Activated T-cell treated with anti-CD3 and anti-CD28 coated beads, Interleukin-2, amount 50 U/mL, for 24 hours (primary cell): ENCODE measurements around the gene P3H3.

Experiments
- DNase-seq: peaks from one replicate; pipeline ENCODE4 v3.0.0-alpha.2; 2020
- H3K27ac Mint-ChIP-seq: 2 replicates; pipeline ENCODE4 v1.8.0; 2020; ENCODE audit warnings: mild to moderate bottlenecking, mixed read lengths
- H3K27me3 Mint-ChIP-seq: 2 replicates; pipeline ENCODE4 v1.8.0; 2020; ENCODE audit warnings: mixed read lengths
- H3K36me3 Mint-ChIP-seq: 2 replicates; pipeline ENCODE4 v1.8.0; 2020; ENCODE audit warnings: low read depth, mixed read lengths
- H3K4me1 Mint-ChIP-seq: 2 replicates; pipeline ENCODE4 v1.8.0; 2020; ENCODE audit warnings: low read depth, mixed read lengths
- H3K4me3 Mint-ChIP-seq: 2 replicates; pipeline ENCODE4 v1.8.0; 2020; ENCODE audit warnings: mild to moderate bottlenecking, moderate library complexity, mixed read lengths
- H3K9me3 Mint-ChIP-seq: 2 replicates; pipeline ENCODE4 v1.8.0; 2020; ENCODE audit warnings: mixed read lengths

Gene P3H3

DNA sequence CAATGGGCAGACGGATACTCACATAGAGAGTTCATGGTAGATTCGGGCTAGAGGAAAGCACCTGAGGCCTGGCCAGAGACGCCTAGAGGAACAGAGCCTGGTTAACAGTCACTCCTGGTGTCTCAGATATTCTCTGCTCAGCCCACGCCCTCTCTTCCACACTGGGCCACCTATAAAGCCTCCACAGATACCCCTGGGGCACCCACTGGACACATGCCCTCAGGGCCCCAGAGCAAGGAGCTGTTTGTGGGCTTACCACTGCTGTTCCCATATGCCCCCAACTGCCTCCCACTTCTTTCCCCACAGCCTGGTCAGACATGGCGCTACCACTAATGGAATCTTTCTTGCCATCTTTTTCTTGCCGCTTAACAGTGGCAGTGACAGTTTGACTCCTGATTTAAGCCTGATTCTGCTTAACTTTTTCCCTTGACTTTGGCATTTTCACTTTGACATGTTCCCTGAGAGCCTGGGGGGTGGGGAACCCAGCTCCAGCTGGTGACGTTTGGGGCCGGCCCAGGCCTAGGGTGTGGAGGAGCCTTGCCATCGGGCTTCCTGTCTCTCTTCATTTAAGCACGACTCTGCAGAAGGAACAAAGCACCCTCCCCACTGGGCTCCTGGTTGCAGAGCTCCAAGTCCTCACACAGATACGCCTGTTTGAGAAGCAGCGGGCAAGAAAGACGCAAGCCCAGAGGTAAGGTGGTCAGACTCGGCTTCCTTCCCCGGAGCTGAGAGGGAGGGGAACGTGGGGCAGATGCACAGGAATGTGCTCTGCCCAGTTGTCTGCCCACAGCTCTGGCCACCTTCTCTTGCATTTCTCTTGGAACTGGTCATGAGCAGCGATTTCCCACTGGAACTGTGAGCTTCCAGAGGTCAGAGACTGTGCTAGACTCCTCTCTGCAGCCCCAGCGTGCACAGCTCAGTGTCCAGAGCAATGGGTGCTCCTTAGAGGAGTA lies 39.0 kb upstream of the P3H3 start, which contains the start of gene CD4:
TSS of gene CD4 (plus strand) at position 557 of the 953 bp plus-strand sequence. CDS start 10,611 bp downstream, outside the sequence.
- H3K27ac Mint-ChIP-seq = peak within 1 kb of the TSS; percentile 93

DNA sequence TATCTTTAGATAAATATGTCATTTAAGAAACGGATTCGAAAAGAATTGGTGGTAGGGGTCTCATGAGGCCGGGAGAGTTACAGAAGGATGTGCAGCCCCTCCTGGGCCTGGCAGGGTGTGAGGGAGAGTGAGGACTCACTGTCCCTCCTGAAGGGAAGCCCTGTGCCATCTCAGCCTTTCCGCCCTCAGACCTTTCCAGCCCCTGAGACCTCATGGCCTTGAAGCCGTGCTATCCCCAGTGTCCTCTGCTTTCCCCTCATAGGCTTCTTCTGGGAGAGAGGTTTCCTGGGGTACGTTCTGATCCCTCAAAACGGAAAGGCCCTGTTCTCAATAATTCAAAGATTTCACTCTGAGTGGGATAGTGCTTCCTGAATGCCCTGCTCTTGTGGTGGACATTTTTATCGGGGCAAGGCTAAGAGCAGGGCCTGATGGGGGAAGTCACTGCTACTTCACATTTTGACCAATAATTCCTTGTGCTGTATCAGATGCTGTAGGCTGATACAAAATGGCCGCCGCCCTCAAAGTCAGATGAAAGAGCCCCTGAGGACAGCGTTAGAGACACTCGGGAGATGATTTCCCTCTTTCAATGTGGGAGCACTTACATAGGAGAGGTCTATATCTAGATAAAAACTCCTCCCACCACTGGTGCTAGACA lies 37.6 kb upstream of the P3H3 start:
- peaks cover 57% of the 10 kb centered on the region for H3K4me1 Mint-ChIP-seq

More for the DNA sequence above, 39.0 kb upstream of the P3H3 start, which contains the start of gene CD4:
- Mint-ChIP-seq H3K4me3 (peak within 1 kb of the TSS; percentile 90), H3K27me3 (no peaks in the 10 kb centered on the region), H3K9me3 (no peaks in the 10 kb centered on the region), H3K36me3 (peaks cover 42% of the 10 kb centered on the region), H3K4me1 (peaks cover 63% of the 10 kb centered on the region)
- DNase-seq = peak; percentile 82

GRCh38 chr12:6791931-6792520 lies 36.2 kb upstream of the P3H3 start:
- Mint-ChIP-seq H3K27me3 (no peaks in the 10 kb centered on the region), H3K36me3 (peaks cover 69% of the 10 kb centered on the region), H3K9me3 (no peaks in the 10 kb centered on the region), H3K4me1 (peaks cover 58% of the 10 kb centered on the region), H3K27ac (peak overlapping the region; percentile 93), H3K4me3 (peak overlapping the region; percentile 90)
- DNase-seq = peak; percentile 61

More for the DNA sequence above, 37.6 kb upstream of the P3H3 start:
- H3K36me3 Mint-ChIP-seq = peaks cover 56% of the 10 kb centered on the region
- H3K27me3 Mint-ChIP-seq = no peaks in the 10 kb centered on the region
- peak overlapping the region; percentile 93 for H3K27ac Mint-ChIP-seq
- H3K4me3 Mint-ChIP-seq = peak overlapping the region; percentile 90
- H3K9me3 Mint-ChIP-seq = no peaks in the 10 kb centered on the region
- DNase-seq = peak; percentile 60

DNA sequence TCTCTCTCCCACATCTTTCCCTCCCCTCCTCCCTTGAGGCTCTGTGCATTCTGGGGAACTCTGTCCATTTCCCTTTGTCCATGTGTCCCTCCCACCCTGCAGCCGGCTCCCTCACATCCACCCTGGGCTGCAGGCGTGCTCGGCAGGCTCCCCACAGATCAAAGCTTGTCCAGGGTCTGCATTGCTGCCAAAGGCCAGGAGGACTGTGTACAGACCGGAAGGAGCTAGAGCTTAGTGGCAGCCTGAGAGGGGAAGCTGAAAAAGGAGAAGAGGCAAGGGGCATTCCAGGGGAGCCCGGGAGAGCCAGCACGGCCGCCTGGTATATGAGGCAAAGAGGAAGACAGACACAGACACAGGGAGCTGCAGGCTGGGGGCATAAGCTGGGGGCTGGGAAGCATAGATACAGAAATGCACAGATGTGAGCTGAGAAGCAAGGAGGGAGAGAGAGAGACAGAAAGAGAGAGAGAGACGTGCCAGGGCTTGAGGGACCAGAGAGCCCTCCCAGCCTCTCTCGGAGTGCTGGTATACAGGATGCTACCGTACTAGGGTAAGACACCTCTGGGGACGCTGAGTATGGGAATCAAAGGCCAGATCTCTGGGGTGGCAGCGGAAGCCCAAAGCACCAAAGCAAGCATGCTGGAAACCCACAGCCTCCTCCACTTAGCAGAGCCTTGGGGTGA lies 35.5 kb upstream of the P3H3 start:
- peak; percentile 56 for DNase-seq
- Mint-ChIP-seq H3K9me3 (no peaks in the 10 kb centered on the region), H3K36me3 (peaks cover 75% of the 10 kb centered on the region), H3K4me1 (peaks cover 58% of the 10 kb centered on the region), H3K4me3 (peak overlapping the region; percentile 90), H3K27me3 (no peaks in the 10 kb centered on the region), H3K27ac (peak overlapping the region; percentile 93)

- DNase-seq = no peak
- H3K4me3 Mint-ChIP-seq = no peak overlapping the region
- peak overlapping the region; percentile 66 for H3K27ac Mint-ChIP-seq
- no peaks in the 10 kb centered on the region for H3K9me3 Mint-ChIP-seq
- H3K27me3 Mint-ChIP-seq = no peaks in the 10 kb centered on the region
- H3K4me1 Mint-ChIP-seq = peaks cover 48% of the 10 kb centered on the region
- H3K36me3 Mint-ChIP-seq = peaks cover 89% of the 10 kb centered on the region
Measured at GRCh38 chr12:6795088-6795487, 33.1 kb upstream of the P3H3 start.

DNA sequence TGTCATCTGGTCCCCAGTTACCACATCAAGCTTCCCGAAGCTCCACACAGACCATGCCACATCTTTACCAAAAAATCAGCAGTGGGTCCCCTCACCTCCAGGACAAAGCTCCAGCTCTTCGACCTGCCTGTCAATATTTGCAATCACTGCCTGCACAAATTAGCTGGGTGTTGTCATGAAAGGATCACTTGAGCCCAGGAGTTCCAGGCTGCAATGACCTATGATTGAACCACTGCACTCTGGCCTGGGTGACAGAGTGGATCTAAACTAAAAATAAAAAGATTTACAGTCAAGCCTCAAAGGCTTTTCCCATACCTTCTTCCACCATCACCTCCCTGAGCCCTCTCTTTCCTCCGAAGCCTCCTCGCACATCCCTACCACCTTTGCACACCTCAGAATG lies 31.6 kb upstream of the P3H3 start:
- DNase-seq = no peak
- H3K36me3 Mint-ChIP-seq = peaks cover 84% of the 10 kb centered on the region
- H3K4me1 Mint-ChIP-seq = peaks cover 47% of the 10 kb centered on the region
- no peak overlapping the region for H3K4me3 Mint-ChIP-seq
- H3K27me3 Mint-ChIP-seq = no peaks in the 10 kb centered on the region
- H3K27ac Mint-ChIP-seq = no peak overlapping the region
- H3K9me3 Mint-ChIP-seq = no peaks in the 10 kb centered on the region

- H3K4me3 Mint-ChIP-seq = no peak overlapping the region
- peaks cover 78% of the 10 kb centered on the region for H3K36me3 Mint-ChIP-seq
- no peak for DNase-seq
- H3K4me1 Mint-ChIP-seq = peaks cover 29% of the 10 kb centered on the region
- H3K27me3 Mint-ChIP-seq = no peaks in the 10 kb centered on the region
- H3K9me3 Mint-ChIP-seq = no peaks in the 10 kb centered on the region
- peak overlapping the region; percentile 11 for H3K27ac Mint-ChIP-seq
Measured at GRCh38 chr12:6799147-6799546, 29.1 kb upstream of the P3H3 start.

DNA sequence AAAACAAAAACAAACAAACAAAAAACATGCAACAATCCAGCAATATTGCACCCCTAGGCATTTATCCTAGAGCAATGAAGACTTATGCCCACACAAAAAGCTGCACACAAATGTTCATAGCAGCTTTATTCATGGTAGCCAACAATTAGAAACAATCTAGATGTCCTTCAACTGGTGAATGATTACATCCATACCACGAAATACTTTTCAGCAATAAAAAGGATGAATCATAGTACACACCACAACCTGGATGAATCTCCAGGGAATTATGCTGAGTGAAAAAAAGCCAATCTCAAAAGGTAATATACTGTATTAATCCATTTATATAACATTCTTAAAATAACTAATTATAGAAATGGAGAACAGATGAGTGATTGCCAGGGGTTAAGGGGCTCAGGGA lies 21.0 kb upstream of the P3H3 start:
- H3K4me3 Mint-ChIP-seq = no peak overlapping the region
- peaks cover 50% of the 10 kb centered on the region for H3K36me3 Mint-ChIP-seq
- H3K4me1 Mint-ChIP-seq = peaks cover 17% of the 10 kb centered on the region
- H3K27ac Mint-ChIP-seq = no peak overlapping the region
- H3K9me3 Mint-ChIP-seq = no peaks in the 10 kb centered on the region
- no peaks in the 10 kb centered on the region for H3K27me3 Mint-ChIP-seq
- DNase-seq = no peak

- H3K36me3 Mint-ChIP-seq = peaks cover 46% of the 10 kb centered on the region
- no peak for DNase-seq
- no peaks in the 10 kb centered on the region for H3K27me3 Mint-ChIP-seq
- no peaks in the 10 kb centered on the region for H3K9me3 Mint-ChIP-seq
- H3K4me1 Mint-ChIP-seq = peaks cover 17% of the 10 kb centered on the region
- H3K27ac Mint-ChIP-seq = peak overlapping the region; percentile 35
- no peak overlapping the region for H3K4me3 Mint-ChIP-seq
Measured at GRCh38 chr12:6809056-6809455, 19.2 kb upstream of the P3H3 start.

- H3K36me3 Mint-ChIP-seq = peaks cover 52% of the 10 kb centered on the region
Measured at GRCh38 chr12:6810758-6811157, 17.4 kb upstream of the P3H3 start.

DNA sequence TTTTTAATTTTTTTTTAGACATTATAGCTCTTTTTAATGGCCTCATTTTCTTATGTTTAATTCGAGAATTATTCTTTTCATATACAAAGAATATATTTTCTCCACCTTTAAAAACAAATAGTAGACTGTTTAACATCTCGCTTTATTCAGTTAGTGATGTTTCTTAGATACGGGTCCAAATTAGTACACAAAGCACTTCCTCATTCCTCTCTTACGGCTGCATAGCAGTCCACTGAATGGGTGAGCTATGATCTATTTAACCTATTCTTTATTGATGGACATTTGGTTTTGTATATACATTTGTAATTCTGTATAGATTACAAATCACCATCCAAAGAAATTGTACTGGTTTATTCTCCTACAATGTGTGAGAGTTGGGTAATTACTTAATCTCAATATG lies 14.8 kb upstream of the P3H3 start:
- no peak overlapping the region for H3K27ac Mint-ChIP-seq
- DNase-seq = no peak
- H3K27me3 Mint-ChIP-seq = no peaks in the 10 kb centered on the region
- peaks cover 62% of the 10 kb centered on the region for H3K36me3 Mint-ChIP-seq
- H3K4me3 Mint-ChIP-seq = no peak overlapping the region
- H3K4me1 Mint-ChIP-seq = peaks cover 15% of the 10 kb centered on the region
- no peaks in the 10 kb centered on the region for H3K9me3 Mint-ChIP-seq

More at GRCh38 chr12:6810758-6811157, 17.4 kb upstream of the P3H3 start:
- H3K27ac Mint-ChIP-seq = peak overlapping the region; percentile 31
- no peaks in the 10 kb centered on the region for H3K27me3 Mint-ChIP-seq
- no peaks in the 10 kb centered on the region for H3K9me3 Mint-ChIP-seq
- peaks cover 15% of the 10 kb centered on the region for H3K4me1 Mint-ChIP-seq
- no peak for DNase-seq
- no peak overlapping the region for H3K4me3 Mint-ChIP-seq

- no peak overlapping the region for H3K4me3 Mint-ChIP-seq
- H3K27ac Mint-ChIP-seq = no peak overlapping the region
- peaks cover 6% of the 10 kb centered on the region for H3K27me3 Mint-ChIP-seq
- peaks cover 63% of the 10 kb centered on the region for H3K36me3 Mint-ChIP-seq
- no peak for DNase-seq
- peaks cover 8% of the 10 kb centered on the region for H3K4me1 Mint-ChIP-seq
- H3K9me3 Mint-ChIP-seq = no peaks in the 10 kb centered on the region
Measured at GRCh38 chr12:6816598-6816997, 11.6 kb upstream of the P3H3 start.

DNA sequence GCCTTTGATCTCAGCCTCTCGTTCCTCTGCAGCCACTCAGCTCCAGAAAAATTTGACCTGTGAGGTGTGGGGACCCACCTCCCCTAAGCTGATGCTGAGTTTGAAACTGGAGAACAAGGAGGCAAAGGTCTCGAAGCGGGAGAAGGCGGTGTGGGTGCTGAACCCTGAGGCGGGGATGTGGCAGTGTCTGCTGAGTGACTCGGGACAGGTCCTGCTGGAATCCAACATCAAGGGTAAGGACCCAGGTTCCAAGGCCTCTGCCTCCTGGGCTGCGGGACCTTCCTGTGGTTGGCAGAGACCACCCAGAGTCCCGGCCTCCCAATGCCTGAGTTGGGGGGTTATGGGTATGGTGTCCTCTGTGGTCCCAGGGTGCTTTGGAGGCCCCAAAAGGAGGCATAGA lies 11.1 kb upstream of the P3H3 start:
- H3K9me3 Mint-ChIP-seq = no peaks in the 10 kb centered on the region
- DNase-seq = no peak
- no peak overlapping the region for H3K27ac Mint-ChIP-seq
- H3K4me3 Mint-ChIP-seq = no peak overlapping the region
- peaks cover 10% of the 10 kb centered on the region for H3K27me3 Mint-ChIP-seq
- peaks cover 63% of the 10 kb centered on the region for H3K36me3 Mint-ChIP-seq
- peaks cover 12% of the 10 kb centered on the region for H3K4me1 Mint-ChIP-seq

- Mint-ChIP-seq H3K9me3 (no peaks in the 10 kb centered on the region), H3K27me3 (peaks cover 16% of the 10 kb centered on the region), H3K4me1 (peaks cover 13% of the 10 kb centered on the region), H3K36me3 (peaks cover 63% of the 10 kb centered on the region), H3K4me3 (no peak overlapping the region), H3K27ac (peak overlapping the region; percentile 1)
- DNase-seq = no peak
Measured at GRCh38 chr12:6817662-6818157, 10.5 kb upstream of the P3H3 start.
